GM19035 (cell line): ENCODE data around the gene ANKRD45.
"Not testable (repeated sequence)": the region's sequence is repeated elsewhere in the genome, so short reads cannot be mapped to it uniquely, and the experiment has no call there.

ENCODE experiments used
- ATAC-seq: cut with Tn5 transposase; IDR thresholded peaks from one replicate; pipeline ENCODE4 v1.9.1; 2021; ENCODE audit not compliant: unreplicated experiment

Gene ANKRD45

DNA sequence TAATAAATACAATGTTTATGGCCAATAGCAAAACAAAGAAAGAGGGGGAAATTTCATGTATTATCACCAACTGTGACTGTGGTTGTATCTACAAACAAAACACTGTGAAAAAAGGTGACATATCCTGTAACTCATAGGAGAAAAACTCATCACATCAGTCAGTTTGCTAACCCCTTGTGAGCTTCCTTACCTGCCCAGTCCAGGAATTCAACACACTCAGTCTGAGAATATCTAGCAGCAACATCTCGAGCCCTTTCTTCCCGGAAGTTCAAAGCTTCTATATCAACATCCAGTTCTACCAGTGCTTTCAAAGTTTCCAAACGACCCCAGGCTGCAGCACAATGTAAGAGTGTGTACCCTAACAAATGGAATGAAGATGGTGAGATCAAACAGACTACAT is 23.0 kb downstream of the ANKRD45 start:
- no peak for ATAC-seq

DNA sequence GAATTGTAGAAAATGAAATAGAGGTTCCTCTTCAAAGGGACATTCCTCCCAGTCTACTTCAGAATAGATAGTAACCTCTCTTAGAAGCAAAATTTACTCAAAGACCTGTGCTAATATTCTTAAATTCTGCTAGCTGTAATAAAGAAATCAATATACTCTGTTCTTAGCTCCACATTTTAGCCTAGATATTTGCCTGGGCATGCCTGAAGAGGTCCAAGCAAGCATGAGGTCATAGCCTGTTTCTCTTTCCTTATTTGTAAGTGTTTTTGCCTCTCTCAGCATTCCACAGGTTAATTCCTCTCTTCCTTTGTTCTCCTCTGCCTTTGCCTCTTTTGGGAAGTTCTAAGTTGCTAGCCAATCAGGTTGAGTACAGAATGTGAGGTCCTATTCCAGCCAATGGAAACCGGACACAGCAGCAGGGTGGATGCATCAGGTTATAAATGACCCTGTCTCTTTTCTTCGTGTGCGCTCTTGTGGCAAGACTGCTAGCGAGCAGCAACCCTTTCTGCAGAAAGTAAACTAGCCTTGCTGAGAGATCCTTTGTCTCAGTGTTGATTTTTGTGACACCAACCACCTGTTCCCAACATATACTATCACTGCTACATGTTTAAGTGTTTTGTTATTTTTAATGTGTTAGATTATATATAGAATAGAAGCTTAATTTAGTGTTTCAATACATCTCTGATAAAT is 27.1 kb downstream of the ANKRD45 start:
- ATAC-seq = not testable (repeated sequence)

DNA sequence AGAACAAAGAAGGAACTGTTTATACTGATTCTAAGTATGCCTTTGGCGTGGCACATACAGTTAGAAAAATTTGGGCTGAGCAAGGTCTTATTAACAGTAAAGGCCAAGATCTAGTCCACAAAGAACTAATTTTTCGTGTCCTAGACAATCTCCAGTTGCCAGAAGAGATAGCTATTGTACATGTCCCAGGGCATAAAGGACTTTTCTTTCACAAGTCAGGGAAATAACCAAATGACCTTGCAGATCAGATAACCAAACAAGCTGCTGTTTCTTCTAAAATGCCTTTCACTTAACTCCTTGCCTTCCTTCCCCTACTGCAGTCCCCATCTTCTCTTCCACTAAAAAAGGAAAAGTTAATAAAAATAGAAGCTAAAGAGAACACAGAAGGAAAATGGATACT is 30.5 kb downstream of the ANKRD45 start:
- no peak for ATAC-seq

DNA sequence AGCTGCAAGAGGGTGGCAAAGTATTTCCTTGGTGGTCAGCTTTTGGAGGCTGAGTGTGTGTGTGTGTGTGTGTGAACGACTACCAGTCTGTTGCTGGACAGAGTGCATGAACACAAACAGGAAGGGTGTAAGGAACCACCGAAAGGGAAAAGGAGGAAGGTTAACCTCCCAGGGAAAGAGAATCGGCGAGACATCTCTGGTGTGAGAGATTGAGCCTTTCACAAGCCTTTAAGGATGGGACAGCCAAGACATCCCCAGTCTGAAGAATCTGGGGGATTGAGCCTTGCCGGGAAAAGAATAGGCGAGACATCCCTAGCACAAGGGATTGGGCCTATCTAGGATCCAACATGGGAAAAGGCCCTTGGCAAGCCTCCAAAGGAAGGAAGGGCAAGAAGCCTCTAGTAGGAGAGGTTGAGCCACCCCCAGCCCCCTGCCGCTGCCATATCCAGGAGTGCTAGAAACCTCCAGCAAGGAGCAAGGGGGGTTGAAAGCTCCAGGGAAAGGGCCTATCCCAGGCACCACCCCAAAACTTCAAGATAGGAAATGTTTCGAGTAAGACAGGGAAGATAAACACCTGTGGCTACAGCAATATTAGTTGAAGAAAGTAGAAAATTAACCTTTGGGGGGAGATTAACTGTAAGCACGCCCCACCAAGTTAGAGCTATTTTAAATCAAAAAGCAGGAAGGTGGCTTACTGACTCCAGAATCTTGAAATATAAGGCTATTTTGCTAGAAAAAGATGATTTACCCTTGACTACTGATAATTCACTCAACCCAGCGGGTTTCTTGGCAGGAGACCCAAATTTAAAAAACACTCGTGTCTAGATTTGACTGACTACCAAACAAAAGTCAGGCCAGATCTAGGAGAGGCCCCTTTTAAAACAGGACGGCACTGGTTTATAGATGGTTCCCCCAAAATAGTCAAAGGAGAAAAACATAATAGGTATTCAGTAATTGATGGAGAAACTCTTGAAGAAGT is 31.3 kb downstream of the ANKRD45 start:
- no peak for ATAC-seq

DNA sequence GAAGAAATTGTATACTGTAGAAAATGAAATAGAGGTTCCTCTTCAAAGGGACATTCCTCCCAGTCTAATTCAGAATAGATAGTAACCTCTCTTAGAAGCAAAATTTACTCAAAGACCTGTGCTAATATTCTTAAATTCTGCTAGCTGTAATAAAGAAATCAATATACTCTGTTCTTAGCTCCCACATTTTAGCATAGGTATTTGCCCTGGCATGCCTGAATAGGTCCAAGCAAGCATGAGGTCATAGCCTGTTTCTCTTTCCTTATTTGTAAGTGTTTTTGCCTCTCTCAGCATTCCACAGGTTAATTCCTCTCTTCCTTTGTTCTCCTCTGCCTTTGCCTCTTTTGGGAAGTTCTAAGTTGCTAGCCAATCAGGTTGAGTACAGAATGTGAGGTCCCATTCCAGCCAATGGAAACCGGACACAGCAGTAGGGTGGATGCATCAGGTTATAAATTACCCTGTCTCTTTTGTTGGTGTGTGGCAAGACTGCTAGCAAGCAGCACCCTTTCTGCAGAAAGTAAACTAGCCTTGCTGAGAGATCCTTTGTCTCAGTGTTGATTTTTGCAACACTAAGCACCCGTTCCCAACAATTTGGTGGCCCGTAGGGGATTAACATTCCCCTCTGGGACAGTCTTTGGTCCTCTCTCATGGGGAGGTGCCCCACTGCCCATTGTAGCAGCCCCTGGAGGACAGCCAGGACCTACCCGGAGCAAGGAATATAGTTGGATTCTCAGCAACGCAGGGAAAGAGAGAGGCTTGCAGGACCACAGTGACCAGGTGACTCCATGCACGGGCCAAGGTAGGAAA is 32.2 kb downstream of the ANKRD45 start:
- ATAC-seq = not testable (repeated sequence)

DNA sequence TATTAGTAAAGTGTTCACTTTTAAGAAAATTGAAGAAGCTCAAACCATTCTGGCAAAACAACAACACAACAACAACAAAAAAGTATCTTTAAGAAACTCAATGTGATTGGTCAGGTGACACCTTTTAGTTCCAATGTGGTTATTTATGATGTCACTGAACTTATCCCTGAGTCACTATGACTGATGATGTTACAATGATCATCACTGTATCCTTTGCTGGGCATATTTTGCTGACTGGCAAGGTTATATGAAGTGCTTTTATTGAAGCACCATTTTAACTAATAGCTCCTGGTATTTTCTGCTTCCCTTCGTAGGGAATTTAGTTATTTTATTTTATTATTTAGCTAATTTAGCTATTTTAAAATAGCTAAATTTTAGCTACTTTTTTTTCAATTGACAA is 34.5 kb downstream of the ANKRD45 start, which contains the start of gene TEX50:
Gene TEX50, plus strand, starts transcription at position 223 of the 400 bp plus-strand sequence. CDS start 184 bp downstream, outside the sequence.
- ATAC-seq = no peak

DNA sequence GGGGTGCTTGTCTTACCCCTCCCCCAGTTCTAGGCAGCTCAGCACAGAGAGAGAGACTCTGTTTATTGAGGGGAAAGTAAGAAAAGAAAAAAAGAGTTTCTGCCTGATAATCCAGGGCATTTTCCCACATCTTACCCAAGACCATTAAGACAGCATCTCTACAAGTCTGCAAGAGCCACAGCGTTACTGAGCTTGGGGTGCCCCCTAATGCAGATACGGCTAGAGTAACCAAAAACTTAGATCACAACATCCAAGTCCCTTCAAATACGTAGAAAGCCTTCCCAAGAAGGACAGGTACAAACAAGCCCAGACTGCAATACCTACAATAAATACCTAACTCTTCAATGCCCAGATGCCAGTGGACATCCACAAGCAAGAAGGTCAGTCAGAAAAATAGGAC is 40.8 kb downstream of the ANKRD45 start:
- ATAC-seq = no peak

DNA sequence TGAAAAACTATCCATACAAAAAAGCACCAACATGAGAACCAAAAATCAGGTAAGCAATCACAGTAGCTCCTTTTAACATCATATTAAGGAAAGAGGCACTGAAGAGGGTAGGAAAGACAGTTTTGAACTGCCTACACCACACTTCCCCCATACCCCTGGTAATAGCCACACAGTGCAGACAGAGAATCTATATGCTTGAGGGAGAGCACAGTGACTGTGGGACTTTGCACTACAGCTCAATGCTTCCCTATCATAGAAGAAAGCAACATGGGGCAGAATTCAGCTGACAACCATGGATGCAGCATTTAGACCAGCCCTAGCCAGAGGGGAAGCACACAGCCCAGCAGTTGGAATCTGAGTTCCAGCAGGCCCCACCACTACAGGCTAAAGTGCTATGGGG is 42.4 kb downstream of the ANKRD45 start:
- ATAC-seq = no peak

DNA sequence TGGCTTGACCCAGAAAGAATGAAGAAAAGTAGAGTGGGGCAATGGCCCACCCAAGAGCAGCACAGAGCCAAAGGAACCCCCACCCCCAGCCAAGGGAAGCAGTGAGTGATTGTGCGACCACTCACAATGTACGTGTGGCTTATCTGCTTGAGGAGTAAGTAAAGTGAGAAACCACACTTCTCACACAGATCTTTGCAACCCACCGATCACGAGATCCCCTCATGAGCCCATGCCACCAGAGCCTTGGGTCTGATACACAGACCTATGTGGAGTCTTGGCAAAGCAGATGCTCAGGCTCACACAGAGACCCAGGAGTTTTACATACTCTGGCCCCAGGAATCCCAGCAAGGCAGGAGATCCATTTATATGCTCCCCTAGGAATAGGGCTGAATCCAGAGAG is 52.8 kb downstream of the ANKRD45 start:
- ATAC-seq = no peak

DNA sequence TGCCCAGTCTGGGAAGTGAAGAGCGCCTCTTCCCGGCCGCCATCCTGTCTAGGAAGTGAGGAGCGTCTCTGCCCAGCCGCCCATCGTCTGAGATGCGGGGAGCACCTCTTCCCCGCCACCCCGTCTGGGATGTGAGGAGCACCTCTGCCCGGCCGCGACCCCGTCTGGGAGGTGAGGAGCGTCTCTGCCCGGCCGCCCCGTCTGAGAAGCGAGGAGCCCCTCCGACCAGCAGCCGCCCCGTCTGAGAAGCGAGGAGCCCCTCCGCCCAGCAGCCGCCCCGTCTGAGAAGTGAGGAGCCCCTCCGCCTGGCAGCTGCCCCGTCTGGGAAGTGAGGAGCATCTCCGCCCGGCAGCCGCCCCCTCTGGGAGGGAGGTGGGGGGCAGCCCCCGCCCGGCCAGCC is 56.6 kb downstream of the ANKRD45 start:
- not testable (repeated sequence) for ATAC-seq

DNA sequence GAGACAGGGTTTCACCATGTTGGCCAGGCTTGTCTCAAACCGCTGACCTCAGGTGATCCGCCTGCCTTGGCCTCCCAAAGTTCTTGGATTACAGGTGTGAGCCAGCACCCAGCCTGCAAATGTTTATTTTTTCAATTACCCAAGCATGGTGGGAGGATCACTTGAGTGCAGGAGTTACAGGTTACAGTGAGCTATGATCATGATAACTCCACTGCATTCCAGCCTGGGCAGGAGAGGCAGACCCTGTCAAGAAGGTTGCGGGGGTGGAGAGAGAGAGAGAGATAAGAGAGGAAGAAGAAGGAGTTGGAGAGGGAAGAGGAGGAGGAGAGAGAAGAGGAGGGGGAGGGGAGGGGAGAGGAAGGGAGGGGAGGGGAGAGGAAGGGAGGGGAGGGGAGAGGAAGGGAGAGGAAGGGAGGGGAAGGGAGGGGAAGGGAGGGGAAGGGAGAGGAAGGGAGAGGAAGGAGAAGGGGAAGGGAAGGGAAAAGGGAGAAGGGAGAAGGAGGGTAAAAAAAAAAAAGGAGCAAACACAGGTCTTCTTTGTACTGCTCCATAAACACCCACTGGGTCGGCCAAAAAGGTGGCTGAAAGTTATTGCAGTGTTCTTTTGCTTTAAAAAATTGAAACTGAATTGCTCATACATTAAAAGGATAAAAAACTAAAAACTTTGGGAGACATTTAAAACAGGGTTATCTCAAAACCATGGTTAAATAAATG is 61.0 kb downstream of the ANKRD45 start:
- ATAC-seq = no peak

DNA sequence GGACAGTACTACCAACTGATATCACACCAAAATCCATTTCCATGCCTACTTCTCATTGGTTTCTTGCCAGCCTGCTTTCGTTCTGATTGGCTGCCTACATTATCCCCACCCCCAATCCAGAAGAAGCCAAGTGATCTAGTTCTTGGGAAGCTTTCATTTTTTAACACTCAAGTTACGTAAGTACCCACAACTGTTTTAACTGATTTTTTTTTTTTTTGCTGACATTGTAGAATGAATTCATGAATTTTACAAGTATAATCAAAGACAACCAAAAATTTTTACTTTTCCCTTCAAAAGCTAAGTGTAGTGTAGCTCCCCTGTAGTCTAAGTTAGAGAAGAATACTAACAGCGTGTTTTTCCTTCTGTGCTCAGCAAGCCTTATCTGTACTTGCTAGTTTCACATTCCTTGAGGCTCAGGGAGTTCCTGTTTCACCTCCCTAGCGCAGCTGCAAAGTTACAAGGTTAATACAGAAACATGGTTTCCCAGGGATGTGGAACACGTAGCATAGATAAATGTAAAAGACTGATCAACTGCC is 66.5 kb downstream of the ANKRD45 start, which contains the start of gene SLC9C2:
Gene SLC9C2, minus strand, starts transcription at position 17 of the 536 bp plus-strand sequence. CDS start 1,296 bp downstream, outside the sequence.
- no peak for ATAC-seq

DNA sequence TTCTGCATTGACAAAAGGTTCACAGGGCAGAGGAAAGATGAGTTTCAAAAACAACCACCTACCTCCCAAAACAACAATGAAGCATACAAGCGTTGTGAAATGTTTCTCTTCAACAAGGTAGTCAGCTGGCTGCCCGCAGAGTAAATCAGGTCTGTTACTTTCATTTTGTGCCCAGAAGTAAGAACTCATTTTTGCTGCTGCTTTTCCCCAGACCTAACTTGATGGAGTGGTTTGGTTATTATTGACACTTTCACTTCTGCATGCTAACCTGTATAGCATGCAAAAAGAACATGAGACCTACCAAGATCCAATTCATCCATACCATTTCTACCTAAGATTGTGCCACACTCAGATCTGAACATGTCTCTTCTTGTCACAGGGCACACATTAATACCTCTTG is 68.1 kb downstream of the ANKRD45 start:
- no peak for ATAC-seq

DNA sequence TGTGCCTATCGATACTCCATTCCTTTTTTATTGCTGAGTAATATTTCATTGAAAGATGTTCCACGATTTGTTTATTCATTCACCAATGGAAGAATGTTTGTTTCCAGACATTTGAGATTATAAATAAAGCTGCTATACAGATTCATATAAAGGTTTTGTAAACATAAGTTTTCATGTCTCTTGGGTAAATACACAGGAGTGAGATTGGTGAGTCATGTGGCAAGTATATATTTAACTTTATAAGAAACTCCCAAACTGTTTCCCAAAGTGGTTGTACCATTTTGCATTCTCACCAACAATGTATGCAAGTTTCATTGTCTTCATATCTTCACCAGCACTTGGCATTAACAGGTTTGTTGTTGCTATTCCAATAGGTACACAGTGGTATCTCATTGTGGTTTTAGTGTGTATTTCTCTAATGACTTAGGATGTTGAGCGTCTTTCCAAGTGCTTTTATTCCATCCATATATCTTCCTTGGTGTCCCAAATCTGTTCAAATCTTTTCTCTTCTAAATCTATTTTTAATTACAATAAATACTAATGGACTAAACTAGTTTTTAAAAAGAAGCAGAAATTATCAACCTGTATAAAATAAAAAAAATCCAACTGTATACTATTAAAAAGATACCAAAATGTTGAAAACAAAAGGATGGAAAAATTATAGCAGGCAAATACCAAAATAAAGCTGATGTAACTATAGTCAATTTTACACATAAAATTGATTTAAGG is 73.4 kb downstream of the ANKRD45 start:
- no peak for ATAC-seq

DNA sequence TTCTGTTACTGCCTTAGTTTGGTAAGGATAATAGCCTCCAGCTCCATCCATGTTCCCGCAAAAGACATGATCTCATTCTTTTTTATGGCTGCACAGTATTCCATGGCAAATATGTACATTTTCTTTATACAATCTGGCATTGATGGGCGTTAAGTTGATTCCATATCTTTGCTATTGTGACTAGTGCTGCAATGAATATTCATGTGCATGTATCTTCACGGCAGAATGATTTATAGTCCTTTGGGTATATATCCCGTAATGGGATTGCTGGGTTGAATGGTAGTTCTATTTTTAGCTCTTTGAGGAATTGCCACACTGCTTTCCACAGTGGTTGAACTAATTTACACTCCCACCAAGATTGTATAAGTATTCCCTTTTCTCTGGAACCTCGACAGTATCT is 78.5 kb downstream of the ANKRD45 start:
- not testable (repeated sequence) for ATAC-seq

DNA sequence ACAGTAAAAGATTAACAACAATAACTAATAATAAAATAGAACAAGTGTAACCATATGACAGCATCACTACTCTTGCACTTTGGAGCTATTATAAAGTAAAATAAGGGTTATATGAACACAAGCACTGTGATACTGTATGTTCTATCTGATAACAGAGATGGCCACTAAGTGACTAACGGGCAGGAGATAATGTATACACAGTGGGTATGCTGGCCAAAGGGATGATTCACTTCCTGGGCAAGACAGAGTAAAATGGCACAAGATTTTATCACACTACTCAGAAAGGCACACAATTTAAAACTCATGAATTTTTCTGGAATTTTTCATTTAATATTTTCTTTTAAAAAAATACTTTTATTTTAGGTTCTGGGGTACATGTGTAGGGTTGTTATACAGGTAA is 79.1 kb downstream of the ANKRD45 start:
- no peak for ATAC-seq

DNA sequence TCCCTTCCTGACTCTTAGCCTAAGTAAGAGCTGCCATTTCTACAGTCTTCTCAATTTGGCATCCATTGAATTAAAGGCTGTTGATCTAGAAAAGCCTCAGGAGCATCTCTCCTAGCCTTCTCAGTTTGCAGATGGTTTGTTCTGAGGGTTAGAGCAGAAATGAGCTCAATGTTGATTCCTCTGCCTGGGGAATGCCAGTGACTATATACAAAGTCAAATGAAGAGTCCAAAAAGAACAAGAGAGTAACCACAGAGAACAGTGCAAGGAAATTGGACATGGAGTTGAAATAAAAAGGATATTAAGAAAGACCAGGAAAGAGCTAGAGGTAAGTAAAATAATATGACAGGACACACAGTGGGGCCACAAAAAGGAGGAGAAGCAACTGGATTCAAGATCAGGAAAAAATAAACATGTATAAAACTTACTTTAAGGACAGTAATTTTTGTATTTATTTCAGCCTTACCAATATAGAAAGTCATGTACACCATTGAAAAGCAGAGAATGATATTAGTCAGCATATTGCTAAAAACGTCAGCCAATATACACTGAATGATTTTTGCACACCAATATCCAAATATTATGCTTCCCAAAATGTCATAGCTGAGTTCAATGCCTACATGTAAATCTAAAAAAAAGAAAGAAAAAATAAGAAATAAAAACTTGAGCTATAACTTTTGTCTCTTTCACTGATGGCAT is 88.1 kb downstream of the ANKRD45 start:
- ATAC-seq = no peak

DNA sequence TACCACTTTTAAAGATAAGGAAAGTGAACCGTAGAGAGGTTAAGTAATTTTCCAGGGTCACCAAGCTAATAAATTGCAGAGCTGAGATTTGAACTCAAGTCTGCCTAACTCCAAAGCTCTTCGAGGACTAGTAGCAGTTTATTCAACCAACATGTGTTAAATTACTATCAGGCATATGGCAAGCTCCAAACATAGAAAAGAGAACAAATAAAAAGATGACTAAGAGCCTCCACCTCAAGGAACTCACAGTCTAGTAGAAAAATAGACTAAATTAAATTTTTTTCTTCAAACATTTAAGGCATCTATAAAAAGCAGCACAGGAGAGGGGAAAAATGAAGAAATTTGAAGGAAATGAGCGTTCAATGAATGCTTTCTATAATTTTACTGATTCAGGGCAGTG is 89.0 kb downstream of the ANKRD45 start:
- no peak for ATAC-seq

DNA sequence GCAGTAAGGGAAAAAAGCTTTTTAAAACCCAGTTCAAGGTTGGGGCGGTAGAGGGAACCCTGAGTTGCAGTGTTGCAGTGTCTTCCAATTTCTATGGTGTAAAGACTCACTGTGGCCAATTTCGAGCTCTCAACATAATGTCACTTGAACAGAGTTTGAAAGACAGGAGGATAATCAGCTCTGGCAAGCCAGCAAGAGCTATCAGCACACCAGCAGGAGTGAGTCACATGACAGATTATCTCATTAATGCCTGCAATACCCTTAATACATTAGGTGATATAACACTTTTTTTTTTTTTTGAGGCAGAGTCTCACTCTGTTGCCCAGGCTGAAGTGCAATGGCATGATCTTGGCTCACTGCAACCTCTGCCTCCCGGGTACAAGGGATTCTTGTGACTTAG is 89.6 kb downstream of the ANKRD45 start:
- ATAC-seq = no peak
